Colonic mucosa (tissue), 4 donors: Measurements from ENCODE around the gene FURIN. TPM values are rescaled to one million over a fixed set of nuclear protein-coding genes. Genes with fewer than 3 reads are reported as not detected.

ENCODE experiments used
- DNase-seq: peaks from one replicate; pipeline ENCODE4 v3.0.0-alpha.2; 2020
- H3K27ac ChIP-seq: fragments of 200-600 bp; one replicate; pipeline ENCODE4 v1.8.0; 2021
- H3K27me3 ChIP-seq: fragments of 200-600 bp; one replicate; pipeline ENCODE4 v1.8.0; 2021
- H3K36me3 ChIP-seq: fragments of 200-600 bp; one replicate; pipeline ENCODE4 v1.8.0; 2021
- H3K4me1 ChIP-seq: fragments of 200-600 bp; one replicate; pipeline ENCODE4 v1.8.0; 2021; ENCODE audit warnings: mild to moderate bottlenecking
- H3K4me3 ChIP-seq: fragments of 200-600 bp; one replicate; pipeline ENCODE4 v1.8.0; 2021
- H3K9ac ChIP-seq, 2 donors: one replicate each; pipeline ENCODE4 v1.7.0; 2013; ENCODE audit warnings: control low read depth in 2 of 2, low read depth in 2 of 2, low read length in 2 of 2
- H3K9me3 ChIP-seq: fragments of 200-600 bp; one replicate; pipeline ENCODE4 v1.8.0; 2021
- intact Hi-C: fragments of 100-400 bp; cut with DNase I; formaldehyde crosslinking; loops from one replicate; pipeline ENCODE4 v1.14.1; 2022
- total RNA-seq, 2 donors: library from RNA; stranded (reverse); fragmentation: NEBNext Ultra II Directional in 1 of 2; extraction: Animal tissue kit (Norgen Biotek cat#: 25700) in 1 of 2; gene quantifications; one replicate each; pipeline ENCODE4 v1.2.1, GENCODE V29; 2021
- TF ChIP-seq, protein P1 (sequence below): fragments of 200-600 bp; IDR thresholded peaks from one replicate; pipeline ENCODE4 v1.8.0; 2022; ENCODE audit warnings: antibody characterized with exemption, mild to moderate bottlenecking
- donor health status: healthy.
- donor health status: DM: no; HTN: no; CAD: no.
- donor health status: DM: no; HTN: no; CAD: no.

The FURIN gene
- total RNA-seq, 2 donors from 2014 or later: 72.3 to 82.5 TPM

GRCh38 chr15:90909976-90910375 lies 41.6 kb downstream of the FURIN start:
- Histone ChIP-seq H3K4me1 (no peaks in the 10 kb centered on the region), H3K27ac (no peak overlapping the region), H3K36me3 (peaks cover 42% of the 10 kb centered on the region), H3K9me3 (no peaks in the 10 kb centered on the region), H3K4me3 (no peak overlapping the region), H3K27me3 (no peaks in the 10 kb centered on the region), H3K9ac (no peak overlapping the region)
- TF ChIP-seq, protein P1, sequence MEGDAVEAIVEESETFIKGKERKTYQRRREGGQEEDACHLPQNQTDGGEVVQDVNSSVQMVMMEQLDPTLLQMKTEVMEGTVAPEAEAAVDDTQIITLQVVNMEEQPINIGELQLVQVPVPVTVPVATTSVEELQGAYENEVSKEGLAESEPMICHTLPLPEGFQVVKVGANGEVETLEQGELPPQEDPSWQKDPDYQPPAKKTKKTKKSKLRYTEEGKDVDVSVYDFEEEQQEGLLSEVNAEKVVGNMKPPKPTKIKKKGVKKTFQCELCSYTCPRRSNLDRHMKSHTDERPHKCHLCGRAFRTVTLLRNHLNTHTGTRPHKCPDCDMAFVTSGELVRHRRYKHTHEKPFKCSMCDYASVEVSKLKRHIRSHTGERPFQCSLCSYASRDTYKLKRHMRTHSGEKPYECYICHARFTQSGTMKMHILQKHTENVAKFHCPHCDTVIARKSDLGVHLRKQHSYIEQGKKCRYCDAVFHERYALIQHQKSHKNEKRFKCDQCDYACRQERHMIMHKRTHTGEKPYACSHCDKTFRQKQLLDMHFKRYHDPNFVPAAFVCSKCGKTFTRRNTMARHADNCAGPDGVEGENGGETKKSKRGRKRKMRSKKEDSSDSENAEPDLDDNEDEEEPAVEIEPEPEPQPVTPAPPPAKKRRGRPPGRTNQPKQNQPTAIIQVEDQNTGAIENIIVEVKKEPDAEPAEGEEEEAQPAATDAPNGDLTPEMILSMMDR: no peak
- intact Hi-C loops: no loop called here
- DNase-seq: no peak

GRCh38 chr15:90910441-90911301 lies 42.3 kb downstream of the FURIN start:
- intact Hi-C loops: no loop called here
- Histone ChIP-seq H3K9ac (no peak overlapping the region), H3K27ac (no peak overlapping the region), H3K27me3 (no peaks in the 10 kb centered on the region), H3K4me1 (no peaks in the 10 kb centered on the region), H3K36me3 (peaks cover 42% of the 10 kb centered on the region), H3K9me3 (no peaks in the 10 kb centered on the region), H3K4me3 (no peak overlapping the region)
- DNase-seq: no peak
- TF ChIP-seq, protein P1: no peak

- H3K4me1 ChIP-seq: no peaks in the 10 kb centered on the region
- TF ChIP-seq, protein P1: no peak
- no peaks in the 10 kb centered on the region for H3K27me3 ChIP-seq
- DNase-seq: no peak
- no peak overlapping the region for H3K4me3 ChIP-seq
- no peak overlapping the region for H3K9ac ChIP-seq
- peaks cover 41% of the 10 kb centered on the region for H3K36me3 ChIP-seq
- intact Hi-C loops: no loop called here
- no peaks in the 10 kb centered on the region for H3K9me3 ChIP-seq
- H3K27ac ChIP-seq: no peak overlapping the region
These were observed 42.9 kb downstream of the FURIN start for GRCh38 chr15:90911302-90911623.

GRCh38 chr15:90911906-90912769 lies 43.8 kb downstream of the FURIN start:
- H3K27me3 ChIP-seq: no peaks in the 10 kb centered on the region
- H3K9me3 ChIP-seq: no peaks in the 10 kb centered on the region
- TF ChIP-seq, protein P1: no peak
- no peak overlapping the region for H3K4me3 ChIP-seq
- peaks cover 32% of the 10 kb centered on the region for H3K36me3 ChIP-seq
- intact Hi-C loops: no loop called here
- H3K9ac ChIP-seq: no peak overlapping the region
- no peaks in the 10 kb centered on the region for H3K4me1 ChIP-seq
- no peak overlapping the region for H3K27ac ChIP-seq
- no peak for DNase-seq

DNA sequence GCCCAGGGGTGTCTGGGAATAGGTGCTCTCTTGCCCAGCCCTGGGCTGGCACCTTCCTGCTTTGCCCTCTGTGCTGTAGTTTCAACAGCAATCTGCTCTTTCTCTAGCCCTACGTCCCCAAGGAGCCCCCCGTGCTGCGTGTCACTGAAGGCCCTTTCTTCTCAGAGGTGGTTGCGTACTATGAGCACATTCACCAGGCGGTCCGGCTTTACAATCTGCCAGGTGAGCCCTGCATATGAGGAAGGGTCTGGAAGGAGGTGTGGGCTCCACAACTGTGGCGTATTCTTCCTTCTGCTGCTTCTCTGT lies 44.3 kb downstream of the FURIN start:
- Histone ChIP-seq H3K4me1 (no peaks in the 10 kb centered on the region), H3K9ac (no peak overlapping the region), H3K27ac (no peak overlapping the region), H3K36me3 (peaks cover 34% of the 10 kb centered on the region), H3K27me3 (no peaks in the 10 kb centered on the region), H3K4me3 (no peak overlapping the region), H3K9me3 (no peaks in the 10 kb centered on the region)
- intact Hi-C loops: no loop called here
- DNase-seq: no peak
- TF ChIP-seq, protein P1: no peak
